Muscle layer of colon (tissue), 2 donors: ENCODE measurements around the gene KLLN.
"Not testable (repeated sequence)": the region's sequence is repeated elsewhere in the genome, so short reads cannot be mapped to it uniquely, and the experiment has no call there.

Source experiments
- H3K27ac ChIP-seq: one replicate; pipeline ENCODE4 v1.7.0; 2013; ENCODE audit warnings: low read depth, mild to moderate bottlenecking, low read length, moderate library complexity
- H3K27me3 ChIP-seq, 2 donors: one replicate each; pipeline ENCODE4 v1.7.0; 2013; ENCODE audit warnings: low read length in 2 of 2, mild to moderate bottlenecking in 2 of 2; ENCODE audit not compliant: insufficient read depth in 2 of 2, control insufficient read depth in 1 of 2
- H3K36me3 ChIP-seq: one replicate; pipeline ENCODE4 v1.7.0; 2013; ENCODE audit warnings: mild to moderate bottlenecking, low read length; ENCODE audit not compliant: insufficient read depth
- H3K4me1 ChIP-seq: one replicate; pipeline ENCODE4 v1.7.0; 2013; ENCODE audit warnings: mild to moderate bottlenecking, low read length; ENCODE audit not compliant: insufficient read depth
- H3K4me3 ChIP-seq, 2 donors: one replicate each; pipeline ENCODE4 v1.7.0; 2013; ENCODE audit warnings: low read length in 2 of 2, low read depth in 1 of 2, mild to moderate bottlenecking in 1 of 2, moderate library complexity in 1 of 2
- H3K9ac ChIP-seq: one replicate; pipeline ENCODE4 v1.7.0; 2013; ENCODE audit warnings: low read length
- H3K9me3 ChIP-seq: one replicate; pipeline ENCODE4 v1.7.0; 2013; ENCODE audit warnings: mild to moderate bottlenecking, low read length
- donor health status: abdominal sarcoma.
- donor health status: Adenocarcinoma of cecum.

KLLN gene

GRCh38 chr10:87878664-87879459 lies 15.5 kb upstream of the KLLN start:
- H3K4me1 ChIP-seq = peaks cover 15% of the 10 kb centered on the region
- no peak overlapping the region for H3K27ac ChIP-seq
- no peak overlapping the region for H3K9ac ChIP-seq
- no peaks in the 10 kb centered on the region for H3K27me3 ChIP-seq
- no peaks in the 10 kb centered on the region for H3K9me3 ChIP-seq
- H3K4me3 ChIP-seq = no peak overlapping the region
- H3K36me3 ChIP-seq = no peaks in the 10 kb centered on the region

GRCh38 chr10:87875929-87876571 lies 12.7 kb upstream of the KLLN start:
- no peaks in the 10 kb centered on the region for H3K27me3 ChIP-seq
- H3K4me1 ChIP-seq = peaks cover 24% of the 10 kb centered on the region
- no peaks in the 10 kb centered on the region for H3K9me3 ChIP-seq
- no peak overlapping the region for H3K27ac ChIP-seq
- no peak overlapping the region for H3K9ac ChIP-seq
- H3K4me3 ChIP-seq = no peak overlapping the region
- H3K36me3 ChIP-seq = no peaks in the 10 kb centered on the region

DNA sequence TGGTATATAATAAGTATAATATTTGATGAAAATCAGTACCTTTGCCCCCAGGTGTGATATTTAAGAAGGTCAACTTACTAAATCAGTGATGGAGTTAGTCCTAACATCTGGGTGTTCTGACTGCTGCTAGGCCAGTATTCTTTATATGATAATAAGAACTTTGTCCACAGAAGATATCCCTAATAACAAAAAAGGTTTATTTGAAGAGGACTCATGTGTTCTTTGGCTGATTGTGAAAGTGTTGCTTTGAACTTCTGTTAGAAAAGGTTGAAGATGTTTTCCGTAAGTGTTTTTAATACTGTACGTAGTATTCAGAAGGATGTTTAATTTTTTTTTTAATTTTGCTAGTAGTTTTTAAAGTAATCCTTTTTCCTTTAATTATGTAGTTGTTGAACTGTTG lies 10.3 kb upstream of the KLLN start:
- no peak overlapping the region for H3K9ac ChIP-seq
- H3K4me1 ChIP-seq = peaks cover 39% of the 10 kb centered on the region
- no peaks in the 10 kb centered on the region for H3K36me3 ChIP-seq
- no peaks in the 10 kb centered on the region for H3K27me3 ChIP-seq
- H3K4me3 ChIP-seq = no peak overlapping the region
- H3K27ac ChIP-seq = no peak overlapping the region
- no peaks in the 10 kb centered on the region for H3K9me3 ChIP-seq

DNA sequence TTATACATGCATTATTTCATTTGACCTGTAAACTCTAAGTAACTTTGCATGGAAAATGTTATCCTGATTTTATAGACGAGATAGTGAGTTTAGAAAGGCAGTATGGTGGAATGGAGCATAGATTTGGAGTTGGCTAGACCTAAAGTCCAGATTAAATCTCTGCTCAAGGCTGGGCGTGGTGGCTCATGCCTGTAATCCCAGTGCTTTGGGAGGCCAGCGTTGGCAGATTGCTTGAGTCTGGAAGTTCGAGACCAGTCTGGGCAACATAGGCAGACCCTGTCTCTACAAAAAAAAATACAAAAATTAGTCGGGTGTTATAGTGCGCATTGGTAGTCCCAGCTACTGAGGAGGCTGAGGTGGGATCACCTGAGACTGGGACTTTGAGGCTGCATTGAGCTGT lies 9.5 kb upstream of the KLLN start:
- H3K27ac ChIP-seq = no peak overlapping the region

DNA sequence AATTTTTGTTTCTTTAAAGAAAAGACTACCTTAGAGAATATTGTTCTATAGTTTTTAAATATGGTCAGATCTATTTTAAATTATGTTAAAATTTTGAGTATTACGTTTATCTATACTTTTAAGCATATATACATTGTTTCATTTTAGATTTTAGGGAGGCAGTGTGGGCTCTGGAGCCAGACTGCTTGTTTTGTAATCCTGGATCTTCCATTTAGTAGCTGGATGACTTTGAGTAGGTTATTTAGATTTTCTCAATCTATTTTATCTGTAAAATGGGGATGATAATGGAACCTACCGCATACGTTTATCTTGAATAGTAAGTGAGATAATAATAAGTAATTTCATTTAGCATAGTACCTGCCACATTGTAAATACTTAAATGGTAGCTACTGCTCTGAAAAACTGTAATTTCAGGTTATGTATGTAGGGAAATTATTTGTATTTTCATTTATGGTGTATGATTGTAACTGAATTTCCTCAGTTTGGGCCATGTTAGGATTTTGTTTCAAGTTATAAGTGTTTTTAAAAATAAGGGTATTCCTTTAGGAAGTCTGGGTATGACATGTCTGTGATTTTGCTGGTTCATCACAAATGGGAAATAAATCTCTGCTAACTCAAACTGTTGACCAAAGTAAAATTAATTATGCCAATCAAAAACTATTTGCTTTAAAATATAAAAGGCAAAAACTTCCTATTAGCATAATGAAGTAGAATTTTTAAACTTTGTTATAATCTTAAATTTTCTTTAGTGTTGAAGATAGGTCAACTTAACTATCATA lies 6.6 kb upstream of the KLLN start:
- Histone ChIP-seq H3K27me3 (no peaks in the 10 kb centered on the region), H3K27ac (no peak overlapping the region), H3K36me3 (no peaks in the 10 kb centered on the region), H3K4me1 (peaks cover 44% of the 10 kb centered on the region), H3K9me3 (no peaks in the 10 kb centered on the region), H3K4me3 (no peak overlapping the region), H3K9ac (no peak overlapping the region)

More for the DNA sequence above, 9.5 kb upstream of the KLLN start:
- no peak overlapping the region for H3K9ac ChIP-seq
- H3K36me3 ChIP-seq = no peaks in the 10 kb centered on the region
- H3K4me3 ChIP-seq = no peak overlapping the region
- H3K27me3 ChIP-seq = no peaks in the 10 kb centered on the region
- H3K4me1 ChIP-seq = peaks cover 47% of the 10 kb centered on the region
- H3K9me3 ChIP-seq = no peaks in the 10 kb centered on the region

- H3K9ac ChIP-seq = not testable (repeated sequence)
- H3K4me1 ChIP-seq = peaks cover 42% of the 10 kb centered on the region
Observed at GRCh38 chr10:87869139-87869538, 5.8 kb upstream of the KLLN start.

GRCh38 chr10:87868277-87868676 lies 4.9 kb upstream of the KLLN start:
- Histone ChIP-seq H3K27me3 (no peaks in the 10 kb centered on the region), H3K36me3 (no peaks in the 10 kb centered on the region), H3K4me1 (peaks cover 36% of the 10 kb centered on the region), H3K27ac (no peak overlapping the region), H3K9ac (no peak overlapping the region), H3K9me3 (no peaks in the 10 kb centered on the region), H3K4me3 (no peak overlapping the region)

More at GRCh38 chr10:87869139-87869538, 5.8 kb upstream of the KLLN start:
- not testable (repeated sequence) for H3K27me3 ChIP-seq, H3K9me3 ChIP-seq, H3K36me3 ChIP-seq, H3K4me3 ChIP-seq, H3K27ac ChIP-seq

GRCh38 chr10:87867453-87867852 lies 4.1 kb upstream of the KLLN start:
- Histone ChIP-seq H3K4me1 (peaks cover 27% of the 10 kb centered on the region), H3K27me3 (no peaks in the 10 kb centered on the region), H3K27ac (no peak overlapping the region), H3K9ac (peak overlapping the region; percentile 62), H3K9me3 (no peaks in the 10 kb centered on the region), H3K36me3 (no peaks in the 10 kb centered on the region), H3K4me3 (peak overlapping the region in 1 of 2 donors; percentile 76)

DNA sequence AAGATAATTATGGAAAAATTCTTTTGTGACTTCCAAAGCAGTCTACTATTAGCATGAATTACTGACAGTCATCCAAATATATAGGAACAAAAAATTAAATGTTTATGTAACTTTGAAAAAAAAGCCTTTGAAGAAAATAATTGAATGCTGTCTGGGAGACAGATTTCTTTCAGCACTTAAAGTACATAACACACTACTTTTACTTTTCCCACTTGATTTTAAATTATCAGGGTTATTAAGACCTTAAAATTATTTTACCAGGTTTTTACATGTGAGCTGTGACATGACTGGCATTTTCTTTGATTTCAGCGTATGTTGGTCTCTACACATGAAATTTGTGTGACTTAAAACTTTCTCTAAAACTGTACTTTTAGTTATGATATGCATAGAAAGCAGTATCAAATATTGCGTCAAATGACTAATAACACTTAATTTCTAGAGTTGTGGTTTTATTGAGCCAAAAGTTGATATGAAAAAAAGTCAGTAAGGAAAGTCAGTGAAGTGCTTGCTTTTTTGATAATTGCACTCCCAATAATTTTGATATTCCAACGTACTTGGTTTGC lies 3.2 kb upstream of the KLLN start:
- no peaks in the 10 kb centered on the region for H3K9me3 ChIP-seq
- H3K4me3 ChIP-seq = peak overlapping the region; percentile 5 to 76
- no peaks in the 10 kb centered on the region for H3K27me3 ChIP-seq
- H3K36me3 ChIP-seq = no peaks in the 10 kb centered on the region
- peaks cover 27% of the 10 kb centered on the region for H3K4me1 ChIP-seq
- H3K9ac ChIP-seq = peak overlapping the region; percentile 62
- peak overlapping the region; percentile 22 for H3K27ac ChIP-seq

DNA sequence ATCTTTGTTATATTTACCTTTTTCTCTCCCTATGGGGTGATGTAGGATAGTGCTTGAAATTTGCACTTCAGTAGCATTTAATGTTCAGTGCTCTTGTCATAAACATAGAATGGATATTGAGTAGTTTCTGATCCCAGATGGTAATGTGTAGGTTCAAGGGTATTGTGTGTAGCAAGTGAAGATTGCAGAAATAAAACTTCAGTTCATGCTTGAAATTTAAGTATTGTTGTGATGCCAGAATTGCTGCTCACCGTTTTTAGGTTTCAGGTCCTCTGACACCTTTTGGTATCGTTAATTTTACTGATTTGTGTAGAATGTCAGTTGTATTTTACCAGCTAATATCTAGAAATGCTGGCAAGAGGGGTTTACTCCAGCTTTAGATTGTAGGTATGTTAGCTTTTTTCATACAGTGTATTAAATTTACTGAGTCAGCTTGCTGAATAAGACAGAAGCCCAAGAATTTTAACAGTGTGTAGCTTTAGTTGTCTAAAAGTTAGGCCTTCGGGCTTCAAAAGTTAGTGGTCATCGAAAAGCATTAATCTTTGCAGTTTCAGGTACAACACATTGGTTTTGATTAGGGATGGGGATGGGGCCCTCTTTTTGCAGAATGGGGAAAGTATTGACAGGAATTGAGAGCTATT lies 2.0 kb upstream of the KLLN start:
- Histone ChIP-seq H3K9me3 (no peaks in the 10 kb centered on the region), H3K36me3 (no peaks in the 10 kb centered on the region), H3K9ac (peak overlapping the region; percentile 62), H3K4me3 (peak overlapping the region; percentile 76 to 92), H3K27ac (peak overlapping the region; percentile 93), H3K27me3 (no peaks in the 10 kb centered on the region), H3K4me1 (peaks cover 16% of the 10 kb centered on the region)
